Measurements from ENCODE around the gene ABCA4.

The ABCA4 gene

GRCh38 chr1:94020764-94021579 is 100.0 kb downstream of the ABCA4 start:
- Histone ChIP-seq H4K20me1 (ENCODE audit: insufficient read depth, low read length) (no peaks in the 10 kb centered on the region), H3K27ac (ENCODE audit: low read length) (no peak overlapping the region)

GRCh38 chr1:94019327-94019726 is 101.6 kb downstream of the ABCA4 start:
- Histone ChIP-seq H3K4me1 (ENCODE audit: low read length) (no peaks in the 10 kb centered on the region), H3K9me2 (replicated peaks; ENCODE audit: insufficient read depth, low read length) (no peaks in the 10 kb centered on the region), H4K20me1 (ENCODE audit: insufficient read depth, low read length) (no peaks in the 10 kb centered on the region), H3K4me3 (ENCODE audit: low read length) (no peak overlapping the region), H3K79me2 (ENCODE audit: low read length) (no peaks in the 10 kb centered on the region), H2AFZ (ENCODE audit: low read length) (no peak overlapping the region), H3K36me3 (replicated peaks; ENCODE audit: insufficient read depth, low read length) (no peaks in the 10 kb centered on the region), H3K27me3 (replicated peaks; ENCODE audit: insufficient read depth, low read length) (no peaks in the 10 kb centered on the region), H3K4me2 (ENCODE audit: low read depth, low read length) (no peak overlapping the region), H3K9me3 (replicated peaks; ENCODE audit: insufficient read depth, low read length) (no peaks in the 10 kb centered on the region), H3K9ac (ENCODE audit: low read length) (no peak overlapping the region), H3K27ac (ENCODE audit: low read length) (no peak overlapping the region), H3F3A (ENCODE audit: insufficient read depth, low read length) (no peaks in the 10 kb centered on the region)
- TF ChIP-seq EZH2phosphoT487 (IDR thresholded peaks at IDR 0.05; ENCODE audit: low read length) (no peak), CTCF (IDR thresholded peaks at IDR 0.05; ENCODE audit: low read length) (no peak), EZH2 (optimal IDR thresholded peaks at IDR 0.05; ENCODE audit: low read depth, low read length) (no peak)
- DNase-seq, result no peak

More at GRCh38 chr1:94020764-94021579, 100.0 kb downstream of the ABCA4 start:
- H3K27me3 ChIP-seq (replicated peaks; ENCODE audit: insufficient read depth, low read length), result no peaks in the 10 kb centered on the region
- DNase-seq, result no peak
- no peaks in the 10 kb centered on the region for H3F3A ChIP-seq (ENCODE audit: insufficient read depth, low read length)
- no peaks in the 10 kb centered on the region for H3K4me1 ChIP-seq (ENCODE audit: low read length)
- H3K36me3 ChIP-seq (replicated peaks; ENCODE audit: insufficient read depth, low read length), result no peaks in the 10 kb centered on the region
- no peak overlapping the region for H3K4me2 ChIP-seq (ENCODE audit: low read depth, low read length)
- no peaks in the 10 kb centered on the region for H3K9me3 ChIP-seq (replicated peaks; ENCODE audit: insufficient read depth, low read length)
- no peaks in the 10 kb centered on the region for H3K9me2 ChIP-seq (replicated peaks; ENCODE audit: insufficient read depth, low read length)
- no peaks in the 10 kb centered on the region for H3K79me2 ChIP-seq (ENCODE audit: low read length)
- no peak overlapping the region for H3K9ac ChIP-seq (ENCODE audit: low read length)
- H3K4me3 ChIP-seq (ENCODE audit: low read length), result no peak overlapping the region
- no peak overlapping the region for H2AFZ ChIP-seq (ENCODE audit: low read length)
- TF ChIP-seq EZH2phosphoT487 (IDR thresholded peaks at IDR 0.05; ENCODE audit: low read length), result no peak
- TF ChIP-seq CTCF (IDR thresholded peaks at IDR 0.05; ENCODE audit: low read length), result no peak
- no peak for TF ChIP-seq EZH2 (optimal IDR thresholded peaks at IDR 0.05; ENCODE audit: low read depth, low read length)

- H2AFZ ChIP-seq (ENCODE audit: low read length), result no peak overlapping the region
- no peak for DNase-seq
Measured at GRCh38 chr1:94017155-94017829, 103.7 kb downstream of the ABCA4 start.

GRCh38 chr1:94015489-94015817 is 105.5 kb downstream of the ABCA4 start:
- H3K27me3 ChIP-seq (replicated peaks; ENCODE audit: insufficient read depth, low read length), result no peaks in the 10 kb centered on the region
- H3K9me2 ChIP-seq (replicated peaks; ENCODE audit: insufficient read depth, low read length), result no peaks in the 10 kb centered on the region
- TF ChIP-seq EZH2phosphoT487 (IDR thresholded peaks at IDR 0.05; ENCODE audit: low read length) (no peak), CTCF (IDR thresholded peaks at IDR 0.05; ENCODE audit: low read length) (no peak), EZH2 (optimal IDR thresholded peaks at IDR 0.05; ENCODE audit: low read depth, low read length) (no peak)
- no peaks in the 10 kb centered on the region for H3K9me3 ChIP-seq (replicated peaks; ENCODE audit: insufficient read depth, low read length)
- H3K4me1 ChIP-seq (ENCODE audit: low read length), result no peaks in the 10 kb centered on the region
- no peak overlapping the region for H3K9ac ChIP-seq (ENCODE audit: low read length)
- H3K79me2 ChIP-seq (ENCODE audit: low read length), result no peaks in the 10 kb centered on the region
- H3K27ac ChIP-seq (ENCODE audit: low read length), result no peak overlapping the region
- no peak overlapping the region for H3K4me3 ChIP-seq (ENCODE audit: low read length)
- H3K36me3 ChIP-seq (replicated peaks; ENCODE audit: insufficient read depth, low read length), result no peaks in the 10 kb centered on the region
- DNase-seq, result no peak
- no peak overlapping the region for H2AFZ ChIP-seq (ENCODE audit: low read length)
- no peaks in the 10 kb centered on the region for H3F3A ChIP-seq (ENCODE audit: insufficient read depth, low read length)
- no peak overlapping the region for H3K4me2 ChIP-seq (ENCODE audit: low read depth, low read length)
- no peaks in the 10 kb centered on the region for H4K20me1 ChIP-seq (ENCODE audit: insufficient read depth, low read length)

More at GRCh38 chr1:94017155-94017829, 103.7 kb downstream of the ABCA4 start:
- H3K9me3 ChIP-seq (replicated peaks; ENCODE audit: insufficient read depth, low read length), result no peaks in the 10 kb centered on the region
- H3K36me3 ChIP-seq (replicated peaks; ENCODE audit: insufficient read depth, low read length), result no peaks in the 10 kb centered on the region
- H3F3A ChIP-seq (ENCODE audit: insufficient read depth, low read length), result no peaks in the 10 kb centered on the region
- no peaks in the 10 kb centered on the region for H3K27me3 ChIP-seq (replicated peaks; ENCODE audit: insufficient read depth, low read length)
- TF ChIP-seq EZH2 (optimal IDR thresholded peaks at IDR 0.05; ENCODE audit: low read depth, low read length), result no peak
- H3K4me2 ChIP-seq (ENCODE audit: low read depth, low read length), result no peak overlapping the region
- H3K4me3 ChIP-seq (ENCODE audit: low read length), result no peak overlapping the region
- no peaks in the 10 kb centered on the region for H4K20me1 ChIP-seq (ENCODE audit: insufficient read depth, low read length)
- no peaks in the 10 kb centered on the region for H3K79me2 ChIP-seq (ENCODE audit: low read length)
- H3K4me1 ChIP-seq (ENCODE audit: low read length), result no peaks in the 10 kb centered on the region
- H3K27ac ChIP-seq (ENCODE audit: low read length), result no peak overlapping the region
- H3K9ac ChIP-seq (ENCODE audit: low read length), result no peak overlapping the region
- no peaks in the 10 kb centered on the region for H3K9me2 ChIP-seq (replicated peaks; ENCODE audit: insufficient read depth, low read length)
